GM21360 (cell line): Measurements from ENCODE around the gene PSMA5.
"Not testable (repeated sequence)": the region's sequence is repeated elsewhere in the genome, so short reads cannot be mapped to it uniquely, and the experiment has no call there.

Experiments
- ATAC-seq: cut with Tn5 transposase; IDR thresholded peaks from one replicate; pipeline ENCODE4 v1.9.1; 2021; ENCODE audit warnings: mild to moderate bottlenecking, moderate library complexity; ENCODE audit not compliant: unreplicated experiment

PSMA5 gene

DNA sequence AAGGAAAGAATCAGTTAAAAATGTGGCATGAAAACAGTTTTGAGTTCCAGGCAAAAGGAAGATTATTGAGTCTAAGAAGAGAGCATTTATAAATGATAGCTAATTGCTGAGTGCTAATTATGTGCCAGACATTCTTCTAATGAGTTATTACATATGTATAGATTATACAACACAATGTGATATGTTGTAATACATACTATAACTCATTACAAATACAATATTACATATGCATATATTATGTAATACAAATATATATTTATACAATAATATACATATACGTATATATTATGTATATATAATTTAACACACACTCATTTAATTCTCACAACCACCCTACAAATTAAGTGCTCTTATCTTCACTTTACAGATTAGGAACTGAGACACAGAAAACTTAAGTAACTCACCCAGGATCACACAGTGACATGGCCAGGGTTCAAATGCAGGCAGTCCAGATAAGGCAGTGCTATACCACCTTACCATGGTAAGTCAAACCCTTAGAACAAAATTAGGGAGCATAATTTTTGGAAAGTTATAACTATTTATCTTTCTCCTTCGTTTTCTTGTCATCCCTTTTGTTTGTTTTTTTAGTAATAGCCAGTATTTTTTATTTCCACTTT is 32.5 kb downstream of the PSMA5 start:
- ATAC-seq, result no peak

DNA sequence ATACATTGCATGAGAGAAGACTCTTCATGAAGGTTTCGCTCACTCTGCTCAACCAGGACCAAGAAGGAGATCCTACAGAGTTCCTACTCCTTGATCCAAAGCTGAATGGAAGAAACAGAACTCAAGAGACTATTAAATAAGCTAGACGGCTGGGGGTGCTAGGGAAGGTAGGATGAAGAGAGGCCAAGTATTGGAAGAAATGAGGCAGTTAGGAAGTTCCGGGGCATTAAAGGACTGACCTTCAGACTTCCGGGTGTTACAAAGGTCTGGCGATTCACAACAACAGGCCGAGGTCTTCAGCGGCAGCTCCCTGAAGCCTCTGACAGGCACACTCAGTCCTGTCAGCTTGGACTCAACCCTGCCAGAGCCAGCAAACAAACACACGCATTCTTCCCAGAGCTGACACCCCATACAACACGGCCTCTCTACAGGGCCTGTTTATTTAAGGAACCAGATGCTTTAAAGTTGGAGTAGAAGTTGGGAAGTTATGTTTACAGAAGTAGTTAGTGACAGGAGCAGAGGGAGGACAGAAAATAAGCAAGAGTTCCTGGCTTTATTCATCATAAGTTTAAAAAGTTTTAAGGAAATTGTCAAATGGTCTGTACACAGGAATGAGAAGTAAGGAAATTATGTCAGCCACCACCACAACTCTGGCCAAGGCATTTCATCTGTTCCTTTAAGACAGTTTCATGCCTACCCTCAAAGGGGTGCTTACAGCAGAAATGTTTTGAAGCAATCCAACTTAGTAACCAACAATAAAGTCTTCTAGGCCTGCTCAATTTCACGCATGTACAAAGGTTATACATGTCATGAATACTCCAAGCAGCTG is 33.2 kb downstream of the PSMA5 start:
- ATAC-seq, result no peak

DNA sequence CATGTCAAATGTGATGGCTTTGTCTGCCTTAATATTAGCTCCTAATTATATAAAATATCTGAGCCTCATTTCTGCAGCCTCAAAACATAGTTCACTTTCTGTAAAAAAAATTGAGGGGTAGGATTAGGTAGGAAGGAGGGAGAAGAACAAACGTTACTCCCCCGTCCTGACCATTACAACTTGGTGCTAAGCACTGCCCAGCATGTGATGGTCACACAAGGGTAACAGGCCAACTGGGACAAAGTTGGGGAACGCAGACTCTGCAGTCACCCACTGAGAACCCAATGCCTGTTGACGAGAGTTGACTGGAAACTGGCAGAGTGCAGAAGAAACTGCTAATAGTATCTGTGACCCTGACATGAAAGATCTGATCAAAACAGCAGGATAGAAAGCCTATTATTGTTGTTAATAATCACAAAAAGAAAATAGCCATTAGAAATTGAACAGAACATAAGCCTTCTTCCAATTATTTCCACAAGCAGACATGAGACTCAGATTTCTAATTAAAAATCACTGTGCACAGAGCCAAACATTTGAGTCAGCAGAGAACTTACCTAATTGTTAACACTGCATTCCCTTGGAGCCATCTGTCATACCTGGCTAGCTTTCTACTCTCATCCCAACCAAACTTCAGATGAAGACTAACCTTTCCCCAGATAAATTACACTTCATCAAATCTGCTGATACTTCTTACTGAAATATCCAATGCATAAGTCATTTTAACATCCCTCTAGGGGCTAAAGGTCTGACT is 34.0 kb downstream of the PSMA5 start:
- peak; percentile 5 for ATAC-seq

DNA sequence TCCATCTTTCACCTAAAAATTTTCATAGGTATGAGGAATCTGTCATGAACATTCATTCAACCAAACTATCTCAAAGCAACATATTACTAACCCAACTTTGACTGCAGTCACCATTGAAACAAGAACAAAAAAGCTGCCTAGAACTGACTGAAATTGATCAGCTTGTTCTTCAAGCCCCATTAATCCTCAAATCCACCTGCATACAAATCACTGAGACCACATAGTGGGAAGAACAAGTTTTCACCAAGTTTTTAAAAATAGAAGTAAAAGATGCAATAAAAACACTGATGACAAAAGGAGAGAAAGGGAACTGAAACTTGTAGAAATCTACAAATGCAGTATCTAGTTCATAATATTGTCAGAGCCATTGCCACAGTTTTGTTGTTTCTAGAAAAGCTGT is 34.6 kb downstream of the PSMA5 start:
- ATAC-seq, result peak; percentile 77

DNA sequence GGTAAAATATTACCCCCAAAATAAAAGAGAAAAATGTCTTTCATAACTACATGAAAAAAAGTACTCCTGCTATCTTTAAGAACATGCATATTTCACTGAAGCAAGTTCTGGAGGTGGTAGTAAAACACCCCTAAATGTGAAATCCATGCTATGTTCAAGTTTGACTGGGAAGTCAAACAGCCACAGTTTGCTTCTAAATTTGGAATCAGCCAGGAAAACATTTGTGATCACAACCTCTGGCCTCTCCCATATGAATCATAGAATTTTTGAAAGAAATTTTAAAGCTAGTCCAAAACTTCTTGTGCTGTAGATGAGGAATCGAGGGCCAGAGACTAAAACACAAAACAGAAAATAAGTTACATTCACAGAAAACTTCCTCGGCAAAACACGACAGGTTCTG is 35.1 kb downstream of the PSMA5 start:
- ATAC-seq, result no peak

DNA sequence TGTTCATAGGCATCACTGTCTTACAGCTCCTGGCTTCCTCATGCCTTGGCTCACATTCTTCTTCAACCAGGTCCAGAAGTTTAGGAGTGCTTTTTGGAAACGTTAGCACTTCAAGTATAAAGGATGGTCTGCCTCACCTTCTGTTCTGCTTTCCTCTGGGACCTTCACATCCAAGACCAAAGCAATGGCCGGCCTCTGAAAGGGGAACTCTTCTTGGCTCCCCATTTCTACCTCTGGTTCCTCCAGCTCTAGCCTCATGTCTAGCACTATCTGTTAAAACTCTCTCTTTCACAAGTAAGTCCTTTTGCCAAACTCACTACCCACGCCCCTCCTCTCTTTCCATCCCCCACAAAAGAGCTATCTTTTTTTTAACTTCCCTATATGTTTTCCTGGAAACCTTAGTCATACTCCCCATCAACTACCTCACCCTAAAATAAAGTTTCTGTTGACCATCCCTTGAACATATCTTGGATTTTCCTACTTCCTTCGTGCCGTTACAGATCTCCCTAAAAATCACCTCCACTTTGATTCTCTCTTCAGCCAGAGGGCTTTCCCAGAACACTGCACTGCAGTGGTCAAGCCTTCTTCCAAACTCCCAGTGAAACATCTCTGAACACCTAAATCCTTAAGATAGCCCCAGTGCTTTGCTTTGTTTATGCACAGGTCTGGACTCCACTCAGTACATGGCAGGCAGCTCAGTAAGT is 36.5 kb downstream of the PSMA5 start:
- ATAC-seq, result no peak

DNA sequence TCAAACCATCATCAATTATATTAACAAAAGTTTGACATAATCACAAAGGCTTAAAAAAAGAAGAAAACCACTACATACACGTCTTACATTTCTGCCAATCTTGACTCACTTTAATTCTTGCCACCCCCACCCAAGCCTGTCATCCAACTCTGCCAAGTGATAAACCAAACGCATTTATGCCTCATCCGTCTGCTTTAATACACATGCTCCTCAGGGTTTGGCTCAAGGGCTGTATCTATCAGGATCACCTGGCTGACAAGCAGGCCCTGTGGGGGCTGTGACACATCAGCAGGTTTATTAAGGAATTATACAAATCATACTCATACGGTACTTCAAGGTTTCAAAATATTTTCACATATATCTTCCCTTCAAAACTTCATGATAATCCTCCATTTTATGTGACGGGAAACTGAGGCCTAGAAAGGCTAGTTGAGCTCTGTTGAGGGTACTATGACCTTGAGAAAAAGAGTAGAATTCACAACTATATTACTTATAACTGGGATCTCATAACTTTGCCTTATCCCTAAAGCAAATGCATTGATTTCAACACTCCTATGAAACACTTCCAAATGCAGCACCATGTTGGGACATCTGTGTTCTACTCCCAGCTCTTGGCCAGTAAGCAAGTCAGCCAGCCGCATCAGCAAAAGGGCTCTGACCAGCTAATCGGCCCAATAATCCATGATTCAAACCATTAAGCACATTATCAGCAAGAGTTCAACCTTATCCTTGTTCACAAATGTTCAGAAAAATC is 37.2 kb downstream of the PSMA5 start:
- no peak for ATAC-seq

DNA sequence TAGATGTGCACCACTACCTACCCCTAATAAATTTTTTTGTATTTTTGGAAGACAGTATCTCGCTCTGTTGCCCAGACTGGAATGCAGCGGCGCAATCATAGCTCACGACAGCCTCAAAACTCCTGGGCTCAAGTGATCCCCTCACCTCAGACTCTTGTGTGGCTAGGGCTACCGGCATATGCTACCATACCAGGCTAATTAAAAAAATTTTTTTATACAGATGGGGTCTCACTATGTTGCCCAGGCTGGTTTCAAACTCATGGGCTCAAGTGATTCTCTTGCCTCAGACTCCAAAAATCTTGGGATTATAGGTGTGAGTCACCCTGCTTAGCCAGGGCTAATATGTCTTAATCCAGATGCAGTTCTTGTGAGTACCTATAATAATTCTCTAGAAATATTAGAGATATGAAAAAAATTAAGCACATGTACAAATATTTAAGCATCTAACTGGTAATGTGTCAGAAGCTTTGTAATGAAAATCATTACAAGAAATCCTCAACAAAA is 38.0 kb downstream of the PSMA5 start:
- ATAC-seq, result no peak

DNA sequence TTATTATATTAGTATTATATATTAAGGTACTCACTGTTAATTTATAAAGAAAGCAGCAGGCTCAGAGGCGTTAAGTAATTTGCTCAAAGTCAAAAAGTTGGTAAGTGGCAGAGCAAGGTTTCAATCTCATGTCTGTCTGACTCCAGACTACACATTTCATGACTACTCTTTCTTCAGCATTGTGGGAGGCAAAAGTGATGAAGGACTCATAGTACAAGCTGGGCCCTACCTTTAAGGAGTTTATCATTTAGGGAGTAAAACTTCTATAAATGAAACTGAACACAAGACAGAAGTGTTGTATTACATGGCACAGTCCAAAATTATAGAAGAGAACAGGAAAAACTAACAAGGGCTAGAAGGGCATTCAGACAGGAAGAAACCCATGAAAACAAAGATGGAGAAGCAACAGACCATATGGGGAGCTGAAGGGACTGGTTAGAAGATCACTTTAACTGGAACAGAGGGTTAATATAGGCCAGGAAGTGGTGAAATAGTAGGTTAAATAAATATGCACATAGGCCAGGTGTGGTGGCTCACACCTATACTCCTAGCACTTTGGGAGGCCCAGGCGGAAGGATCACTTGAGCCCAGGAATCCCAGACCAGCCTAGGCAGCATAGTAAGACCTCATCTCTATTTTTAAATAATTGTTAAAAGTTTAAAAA is 40.1 kb downstream of the PSMA5 start:
- no peak for ATAC-seq

DNA sequence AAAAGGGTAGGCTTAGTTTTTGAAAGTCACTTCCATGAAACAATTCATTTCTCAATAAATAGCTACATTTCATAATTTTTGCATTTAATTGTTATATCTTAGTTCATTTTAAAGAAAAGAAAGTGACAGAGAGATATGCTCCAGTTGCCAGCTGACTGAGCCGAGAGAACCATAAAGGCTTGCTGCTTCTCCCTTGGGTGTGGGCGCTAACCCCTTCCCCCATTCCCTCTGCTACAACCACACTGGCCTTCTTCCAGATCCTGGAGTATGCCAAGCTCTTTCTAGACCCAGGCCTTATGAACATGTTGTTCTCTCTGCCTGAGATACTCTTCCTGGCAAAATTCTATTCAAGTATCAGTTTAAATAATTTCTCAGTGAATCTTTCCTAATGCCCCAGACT is 40.8 kb downstream of the PSMA5 start:
- no peak for ATAC-seq

DNA sequence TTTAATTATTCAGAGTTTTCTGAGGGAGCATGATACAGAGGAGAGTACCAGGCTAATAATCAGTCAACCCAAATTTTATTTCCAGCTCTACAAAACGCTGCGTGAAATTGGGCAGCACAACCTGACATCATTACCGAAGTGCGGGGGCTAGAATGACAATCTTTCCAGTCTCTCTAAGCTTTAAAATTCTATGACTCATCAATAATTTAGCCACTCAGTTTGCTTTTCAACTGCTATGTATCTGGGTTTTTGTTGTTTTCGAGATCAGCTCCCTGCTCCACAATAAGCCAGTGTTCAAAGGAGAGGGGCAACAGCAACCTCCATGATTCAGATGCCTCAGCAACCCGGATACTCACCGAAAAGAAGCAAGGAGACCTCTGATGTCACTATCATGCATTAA is 42.4 kb downstream of the PSMA5 start:
- no peak for ATAC-seq

DNA sequence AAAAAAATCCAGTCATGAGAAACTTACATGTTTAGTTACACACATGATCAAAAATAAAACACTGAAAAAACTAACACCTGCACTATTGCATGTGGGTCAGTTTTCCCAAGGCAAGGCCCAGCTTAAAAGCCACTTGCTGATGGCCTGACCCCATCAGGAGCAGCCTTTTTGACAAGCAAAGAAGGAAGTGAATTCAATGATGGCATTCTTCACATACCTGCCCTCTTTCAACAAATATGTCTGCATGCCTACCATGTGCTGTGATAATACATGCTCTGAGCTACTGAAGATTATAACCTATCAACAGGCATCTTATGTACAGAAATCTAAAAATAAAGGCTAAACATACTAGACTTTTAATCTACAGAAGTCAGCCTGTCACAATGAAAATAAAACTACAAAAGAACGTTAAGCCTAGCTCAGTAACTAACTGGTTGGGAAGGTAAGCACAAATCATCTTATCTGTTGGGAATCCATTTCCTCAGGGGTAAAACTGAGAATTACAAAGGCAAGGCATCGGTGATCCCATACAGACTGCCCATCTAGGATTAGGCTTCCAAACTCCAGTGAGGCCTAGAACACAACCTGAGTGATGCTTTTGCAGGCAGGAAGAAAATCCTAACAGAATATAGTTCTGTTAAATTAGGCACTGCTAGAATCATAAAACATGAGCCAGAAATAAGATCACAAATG is 43.0 kb downstream of the PSMA5 start:
- ATAC-seq, result no peak

DNA sequence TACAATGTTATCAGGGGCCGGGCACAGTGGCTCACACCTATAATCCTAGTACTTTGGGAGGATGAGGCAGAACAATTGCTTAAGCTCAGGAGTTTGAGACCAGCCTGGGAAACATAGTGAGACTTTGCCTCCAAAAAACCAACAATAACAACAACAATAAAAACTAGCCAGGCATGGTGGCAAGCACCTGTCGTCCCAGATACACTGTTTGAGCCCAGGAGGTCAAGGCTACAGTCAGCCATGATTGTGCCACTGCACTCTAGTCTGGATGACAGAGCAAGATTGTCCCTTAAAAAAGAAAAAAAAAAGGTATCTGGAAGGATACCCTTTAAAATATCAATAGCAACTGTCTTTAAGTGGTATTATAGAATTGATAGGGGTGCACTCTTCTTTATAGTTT is 44.7 kb downstream of the PSMA5 start:
- ATAC-seq, result no peak

DNA sequence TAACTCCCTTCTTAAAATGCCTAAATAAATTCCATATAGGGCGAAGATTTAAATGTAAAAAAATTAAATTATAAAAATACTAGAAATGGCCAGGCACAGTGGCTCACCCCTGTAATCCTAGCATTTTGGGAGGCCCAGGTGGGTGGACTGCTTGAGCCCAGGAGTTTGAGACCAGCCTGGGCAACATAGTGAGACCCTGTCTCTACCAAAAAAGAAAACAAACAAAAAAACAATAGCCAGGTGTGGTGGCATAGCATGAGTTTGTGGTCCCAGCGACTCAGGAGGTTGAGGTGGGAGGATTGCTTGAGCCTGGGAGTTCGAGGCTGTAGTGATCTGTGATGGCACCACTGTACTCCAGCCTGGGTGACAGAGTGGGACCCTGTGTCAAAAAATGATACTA is 46.3 kb downstream of the PSMA5 start:
- ATAC-seq, result no peak

DNA sequence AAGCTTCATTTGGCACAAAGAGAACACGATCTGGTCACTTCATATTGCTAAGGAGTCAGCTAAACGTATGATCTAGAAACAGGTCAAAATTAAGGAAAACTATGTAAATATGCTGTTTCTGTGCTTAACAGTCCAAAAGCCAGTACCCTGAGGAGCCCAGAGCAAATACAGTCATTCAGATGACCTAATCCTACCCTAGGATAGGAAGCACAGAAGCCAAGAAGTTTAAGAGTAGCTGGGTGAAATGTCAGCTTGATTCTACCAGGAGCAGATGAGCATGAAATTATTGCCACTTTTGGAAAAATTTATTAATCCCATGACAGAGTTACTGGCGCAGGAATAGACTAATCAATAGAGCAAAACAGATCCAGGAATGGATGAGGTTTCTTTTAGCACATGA is 46.8 kb downstream of the PSMA5 start:
- no peak for ATAC-seq

DNA sequence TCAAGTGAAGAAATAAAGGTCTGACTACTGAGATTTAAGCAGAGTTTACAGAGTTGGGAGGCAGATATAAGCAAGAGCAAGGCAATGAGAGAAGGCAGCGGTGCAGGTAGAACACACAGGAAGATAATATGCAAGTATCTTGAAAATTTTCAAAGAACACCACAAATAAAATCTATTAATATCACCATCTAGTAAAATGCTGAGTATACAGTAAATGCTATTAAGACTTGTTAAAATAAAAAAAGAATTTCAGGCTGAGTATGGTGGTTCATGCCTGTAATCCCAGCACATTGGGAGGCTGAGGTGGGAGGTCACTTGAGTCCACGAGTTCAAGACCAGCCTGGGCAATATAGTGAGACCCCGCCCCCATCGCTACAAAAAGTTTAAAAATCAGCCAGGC is 48.5 kb downstream of the PSMA5 start:
- no peak for ATAC-seq

DNA sequence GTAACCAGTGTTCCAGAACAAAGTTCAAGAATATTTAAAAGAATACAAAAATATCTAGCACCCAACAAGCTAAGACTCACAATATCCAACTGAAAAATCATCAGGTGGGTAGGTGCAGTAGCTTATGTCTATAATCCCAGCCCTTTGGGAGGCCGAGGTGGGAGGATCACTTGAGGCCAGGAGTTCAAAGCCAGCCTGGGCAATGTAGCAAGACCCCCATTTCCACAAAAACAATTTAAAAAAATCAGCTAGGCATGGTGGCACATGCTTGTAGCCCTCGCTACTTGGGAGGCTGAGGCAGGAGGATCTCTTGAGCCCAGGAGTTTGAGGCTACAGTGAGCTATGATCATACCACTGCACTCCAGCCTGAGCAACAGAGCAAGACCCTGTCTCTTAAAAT is 52.6 kb downstream of the PSMA5 start:
- not testable (repeated sequence) for ATAC-seq

DNA sequence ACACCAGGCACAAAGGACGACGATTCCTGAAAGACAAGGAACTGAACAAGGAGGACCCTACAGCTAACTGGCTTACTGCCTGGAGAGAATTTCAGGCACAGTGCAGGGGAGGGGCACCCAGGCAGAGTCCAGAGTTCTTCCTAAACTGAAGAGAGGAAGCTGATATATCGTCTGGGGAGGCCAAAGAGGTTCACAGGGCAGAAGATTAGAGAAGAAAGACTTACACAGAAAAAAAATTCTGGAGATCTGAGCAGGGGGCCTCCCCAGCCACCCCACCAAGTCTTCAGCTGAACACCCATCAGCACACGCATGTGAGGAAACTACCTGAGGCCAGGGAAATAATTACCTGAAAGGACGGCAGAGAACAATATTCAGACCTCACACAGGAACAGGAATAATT is 53.1 kb downstream of the PSMA5 start:
- no peak for ATAC-seq

DNA sequence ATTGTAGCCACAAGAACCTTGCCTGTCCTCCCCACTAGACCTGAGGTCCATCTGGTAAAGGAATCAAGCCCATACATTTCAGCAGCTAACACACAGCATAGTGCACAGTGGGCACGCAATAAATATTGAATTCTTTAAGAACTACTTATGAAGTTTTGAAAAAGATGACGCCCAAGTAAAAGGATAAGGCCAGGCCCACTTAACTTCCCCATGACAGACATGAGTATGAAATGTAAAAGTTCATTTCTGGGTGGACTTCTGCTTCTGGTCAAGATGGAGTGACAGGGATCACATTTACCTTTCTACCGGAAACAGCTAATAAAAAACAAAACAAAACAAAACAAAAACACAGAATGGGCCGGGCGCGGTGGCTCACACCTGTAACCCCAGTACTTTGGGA is 54.0 kb downstream of the PSMA5 start:
- ATAC-seq, result no peak
